GM23248 (cell line): Measurements from ENCODE around the gene NDST4. TPM values are rescaled to one million over a fixed set of nuclear protein-coding genes. Genes with fewer than 3 reads are reported as not detected.

ENCODE experiments used
- DNase-seq: peaks from one replicate; pipeline ENCODE4 v3.0.0-alpha.2; 2015
- H2AFZ ChIP-seq: fragments of 200-600 bp; sonication (generic); 2 replicates; pipeline ENCODE4 v1.6.1; 2016; ENCODE audit warnings: antibody characterized with exemption
- H3F3A ChIP-seq: fragments of 200-600 bp; sonication (generic); 2 replicates; pipeline ENCODE4 v1.6.1; 2016; ENCODE audit warnings: mild to moderate bottlenecking, antibody characterized with exemption, mixed run types; ENCODE audit not compliant: insufficient read depth
- H3K27ac ChIP-seq: fragments of 200-600 bp; sonication (generic); 2 replicates; pipeline ENCODE4 v1.5.1; 2016; ENCODE audit warnings: mild to moderate bottlenecking
- H3K27me3 ChIP-seq: fragments of 200-600 bp; sonication (generic); replicated peaks from 2 replicates; pipeline ENCODE4 v1.6.1; 2016; ENCODE audit warnings: mild to moderate bottlenecking; ENCODE audit not compliant: insufficient read depth
- H3K36me3 ChIP-seq: fragments of 200-600 bp; sonication (generic); 2 replicates; pipeline ENCODE4 v1.6.1; 2016; ENCODE audit warnings: low read depth, mild to moderate bottlenecking
- H3K4me1 ChIP-seq: fragments of 200-600 bp; sonication (generic); 2 replicates; pipeline ENCODE4 v1.6.1; 2016; ENCODE audit warnings: mild to moderate bottlenecking; ENCODE audit not compliant: insufficient read depth
- H3K4me2 ChIP-seq: fragments of 200-600 bp; sonication (generic); one replicate; pipeline ENCODE4 v1.6.1; 2016; ENCODE audit warnings: mild to moderate bottlenecking; ENCODE audit not compliant: unreplicated experiment
- H3K4me3 ChIP-seq: fragments of 200-600 bp; sonication (generic); 2 replicates; pipeline ENCODE4 v1.5.1; 2016; ENCODE audit warnings: mild to moderate bottlenecking
- H3K79me2 ChIP-seq: fragments of 200-600 bp; sonication (generic); 2 replicates; pipeline ENCODE4 v1.6.1; 2016; ENCODE audit warnings: mild to moderate bottlenecking; ENCODE audit not compliant: insufficient read depth
- H3K9ac ChIP-seq: fragments of 200-600 bp; sonication (generic); 2 replicates; pipeline ENCODE4 v1.6.1; 2016; ENCODE audit warnings: mild to moderate bottlenecking
- H3K9me2 ChIP-seq: fragments of 200-600 bp; sonication (generic); 2 replicates; pipeline ENCODE4 v1.6.1; 2016; ENCODE audit warnings: mixed run types, mild to moderate bottlenecking, moderate library complexity; ENCODE audit not compliant: insufficient read depth
- H3K9me3 ChIP-seq: fragments of 200-600 bp; sonication (generic); one replicate; pipeline ENCODE4 v1.6.1; 2017; ENCODE audit warnings: low read depth
- H4K20me1 ChIP-seq: fragments of 200-600 bp; sonication (generic); 2 replicates; pipeline ENCODE4 v1.6.0; 2016; ENCODE audit not compliant: insufficient read depth
- EZH2 ChIP-seq: fragments of 200-600 bp; sonication (generic); IDR thresholded peaks from 2 replicates; pipeline ENCODE4 v1.6.1; 2018; ENCODE audit warnings: antibody characterized with exemption, mild to moderate bottlenecking; ENCODE audit not compliant: insufficient read depth, poor library complexity, severe bottlenecking
- EZH2phosphoT487 ChIP-seq: fragments of 200-600 bp; sonication (generic); IDR thresholded peaks from 2 replicates; pipeline ENCODE4 v1.6.1; 2018; ENCODE audit warnings: antibody characterized with exemption, moderate library complexity, mild to moderate bottlenecking, low read depth; ENCODE audit not compliant: insufficient read depth
- WGBS, 2 experiments: methylation state at CpG; one replicate each; pipeline ENCODE4 v1.1.6; 2015 to 2017; ENCODE audit warnings: low lambda C conversion rate in 2 of 2, low coverage in 1 of 2; ENCODE audit errors: missing lambda C conversion rate in 2 of 2; 5-methylcytosine and 5-hydroxymethylcytosine counted together
- in situ Hi-C: fragments of 300-500 bp; cut with MboI; formaldehyde crosslinking; loops from 2 replicates; pipeline ENCODE4 v1.15.0; 2020
- polyA plus RNA-seq: library from polyadenylated mRNA; unstranded; fragments of >200 nt; fragmentation: Nextera tagmentation; extraction: Ambion mirVana; gene quantifications from 2 replicates; pipeline ENCODE4 v1.2.1, GENCODE V29; 2016
- total RNA-seq: library from RNA; depleted of rRNA; stranded (reverse); fragments of >200 nt; shearing (Covaris generic); gene quantifications from 2 replicates; pipeline ENCODE4 v1.2.3, GENCODE V29; 2014

The NDST4 gene
- total and polyA plus RNA-seq, 2 experiments from 2014 or later, result not detected

- Histone ChIP-seq H3F3A (no peaks in the 10 kb centered on the region), H3K4me1 (no peaks in the 10 kb centered on the region), H3K4me3 (no peak overlapping the region), H3K9me3 (no peaks in the 10 kb centered on the region), H3K27ac (no peak overlapping the region), H3K9ac (no peak overlapping the region), H4K20me1 (no peaks in the 10 kb centered on the region), H3K36me3 (no peaks in the 10 kb centered on the region), H2AFZ (no peak overlapping the region), H3K79me2 (no peaks in the 10 kb centered on the region), H3K27me3 (no peaks in the 10 kb centered on the region), H3K9me2 (no peaks in the 10 kb centered on the region), H3K4me2 (no peak overlapping the region)
- in situ Hi-C loops, result no loop called here
- TF ChIP-seq EZH2phosphoT487 (no peak), EZH2 (no peak)
- no peak for DNase-seq
- WGBS, 2 experiments, result 80 to 85% methylated on average over 3 of the region's 3 CpGs
These were observed 38.7 kb upstream of the NDST4 start for GRCh38 chr4:115152081-115152480.

DNA sequence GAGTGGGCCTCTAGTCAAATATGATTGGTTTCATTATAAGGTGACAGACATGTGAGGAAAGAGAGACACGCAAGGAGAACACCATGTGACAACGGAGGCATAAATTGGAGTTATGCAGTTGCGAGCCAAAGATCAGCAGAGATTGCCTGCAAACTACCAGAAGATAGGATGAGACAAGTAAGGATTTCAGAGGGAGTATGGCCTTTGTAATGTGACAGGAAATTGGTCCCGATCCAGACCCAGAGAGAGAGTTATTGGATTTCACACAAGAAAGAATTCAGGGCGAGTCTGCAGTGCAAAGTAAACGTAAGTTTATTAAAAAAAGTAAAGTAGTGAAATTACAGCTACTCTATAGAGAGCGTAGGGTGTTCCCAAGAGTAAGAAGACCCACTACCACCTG, 35.7 kb upstream of the NDST4 start:
- H4K20me1 ChIP-seq, result no peaks in the 10 kb centered on the region
- H3K9me2 ChIP-seq, result no peaks in the 10 kb centered on the region
- H3K9me3 ChIP-seq, result no peaks in the 10 kb centered on the region
- no peak overlapping the region for H3K27ac ChIP-seq
- DNase-seq, result no peak
- no peak overlapping the region for H3K4me3 ChIP-seq
- H3K9ac ChIP-seq, result no peak overlapping the region
- H3K79me2 ChIP-seq, result no peaks in the 10 kb centered on the region
- no peaks in the 10 kb centered on the region for H3K27me3 ChIP-seq
- TF ChIP-seq EZH2phosphoT487 (no peak), EZH2 (no peak)
- no peaks in the 10 kb centered on the region for H3F3A ChIP-seq
- in situ Hi-C loops, result no loop called here
- 94 to 95% methylated on average over 7 of the region's 7 CpGs for WGBS, 2 experiments
- no peaks in the 10 kb centered on the region for H3K4me1 ChIP-seq
- no peak overlapping the region for H2AFZ ChIP-seq
- no peak overlapping the region for H3K4me2 ChIP-seq
- no peaks in the 10 kb centered on the region for H3K36me3 ChIP-seq

DNA sequence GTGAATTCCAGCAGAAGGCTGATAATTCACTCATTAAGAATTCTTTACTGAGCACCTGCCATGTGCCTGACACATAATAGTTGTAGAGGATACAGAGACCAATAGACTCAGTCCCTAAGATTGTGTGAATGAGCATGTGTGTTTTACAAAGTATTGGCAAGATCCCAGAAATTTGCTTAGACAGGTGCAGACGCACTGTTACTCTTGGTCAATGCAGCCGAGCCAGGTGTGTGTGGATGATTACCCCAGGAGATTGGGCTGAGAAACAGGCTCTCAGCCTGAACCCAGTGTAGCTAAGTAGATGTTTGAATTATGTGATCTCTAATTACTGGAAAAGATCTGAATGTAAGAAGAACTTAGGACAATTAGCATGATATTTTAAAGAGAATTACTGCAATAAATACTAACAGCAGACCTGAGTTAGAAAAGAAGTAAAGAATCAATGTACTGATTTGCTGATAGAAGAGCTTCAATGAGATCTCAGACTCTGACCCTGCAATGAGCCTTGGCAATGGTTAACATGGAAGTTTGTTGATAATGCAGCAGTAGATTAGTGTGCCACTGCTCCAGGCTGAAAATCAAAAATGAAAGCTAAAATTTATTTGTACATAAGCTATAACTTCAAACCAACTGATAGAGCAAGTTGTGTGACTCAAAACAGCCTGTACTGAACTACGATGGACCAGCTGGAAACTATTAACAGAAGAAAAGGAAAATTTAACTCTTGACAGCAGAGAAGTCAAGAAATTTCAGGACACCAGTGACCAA, 32.2 kb upstream of the NDST4 start:
- H3K4me2 ChIP-seq, result no peak overlapping the region
- DNase-seq, result no peak

DNA sequence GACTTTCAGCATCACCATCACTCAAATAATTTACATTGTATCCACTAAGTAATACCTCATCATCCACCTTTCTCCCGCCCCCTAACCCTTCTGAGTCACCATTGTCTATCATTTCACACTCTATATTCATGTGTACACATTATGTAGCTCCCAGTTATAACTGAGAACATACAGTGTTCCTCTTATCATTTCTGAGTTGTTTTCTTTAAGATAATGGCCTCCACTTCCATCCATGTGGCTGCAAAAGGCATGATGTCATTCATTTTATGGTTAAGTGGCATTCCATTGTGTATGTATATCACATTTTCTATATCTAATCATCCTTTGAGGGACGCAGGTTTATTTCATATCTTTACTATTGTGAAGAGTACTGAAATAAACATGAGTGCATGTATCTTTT, 14.6 kb upstream of the NDST4 start:
- in situ Hi-C loops, result no loop called here
- no peaks in the 10 kb centered on the region for H3K4me1 ChIP-seq
- no peak overlapping the region for H3K27ac ChIP-seq

More for the DNA sequence above, 32.2 kb upstream of the NDST4 start:
- no peaks in the 10 kb centered on the region for H3K79me2 ChIP-seq
- no peak overlapping the region for H3K27ac ChIP-seq
- H4K20me1 ChIP-seq, result no peaks in the 10 kb centered on the region
- H3K4me1 ChIP-seq, result no peaks in the 10 kb centered on the region
- no peak for TF ChIP-seq EZH2phosphoT487
- no peak for TF ChIP-seq EZH2
- no peaks in the 10 kb centered on the region for H3K36me3 ChIP-seq
- WGBS, 2 experiments, result 50% methylated on average over 3 of the region's 3 CpGs
- H3K9me3 ChIP-seq, result no peaks in the 10 kb centered on the region
- no peaks in the 10 kb centered on the region for H3K9me2 ChIP-seq
- in situ Hi-C loops, result no loop called here
- H3K4me3 ChIP-seq, result no peak overlapping the region
- no peak overlapping the region for H3K9ac ChIP-seq
- no peak overlapping the region for H2AFZ ChIP-seq
- H3K27me3 ChIP-seq, result no peaks in the 10 kb centered on the region
- H3F3A ChIP-seq, result no peaks in the 10 kb centered on the region

More for the DNA sequence above, 14.6 kb upstream of the NDST4 start:
- no peaks in the 10 kb centered on the region for H3F3A ChIP-seq
- no peaks in the 10 kb centered on the region for H3K27me3 ChIP-seq
- H3K9me3 ChIP-seq, result no peaks in the 10 kb centered on the region
- WGBS, 2 experiments, result 69 to 72% methylated on average over 2 of the region's 2 CpGs
- no peaks in the 10 kb centered on the region for H3K79me2 ChIP-seq
- no peaks in the 10 kb centered on the region for H3K9me2 ChIP-seq
- DNase-seq, result no peak
- no peak overlapping the region for H2AFZ ChIP-seq
- no peak overlapping the region for H3K4me3 ChIP-seq
- TF ChIP-seq EZH2phosphoT487, result no peak
- no peak for TF ChIP-seq EZH2
- no peak overlapping the region for H3K9ac ChIP-seq
- H3K4me2 ChIP-seq, result no peak overlapping the region
- H3K36me3 ChIP-seq, result no peaks in the 10 kb centered on the region
- H4K20me1 ChIP-seq, result no peaks in the 10 kb centered on the region
